ENCODE results near the gene NCAPG2.

The NCAPG2 gene

GRCh38 chr7:158658475-158658874 is 46.1 kb downstream of the NCAPG2 start:
- H3K4me3 ChIP-seq (ENCODE audit: low read depth, low read length) = no peak overlapping the region
- TF ChIP-seq, protein P1, sequence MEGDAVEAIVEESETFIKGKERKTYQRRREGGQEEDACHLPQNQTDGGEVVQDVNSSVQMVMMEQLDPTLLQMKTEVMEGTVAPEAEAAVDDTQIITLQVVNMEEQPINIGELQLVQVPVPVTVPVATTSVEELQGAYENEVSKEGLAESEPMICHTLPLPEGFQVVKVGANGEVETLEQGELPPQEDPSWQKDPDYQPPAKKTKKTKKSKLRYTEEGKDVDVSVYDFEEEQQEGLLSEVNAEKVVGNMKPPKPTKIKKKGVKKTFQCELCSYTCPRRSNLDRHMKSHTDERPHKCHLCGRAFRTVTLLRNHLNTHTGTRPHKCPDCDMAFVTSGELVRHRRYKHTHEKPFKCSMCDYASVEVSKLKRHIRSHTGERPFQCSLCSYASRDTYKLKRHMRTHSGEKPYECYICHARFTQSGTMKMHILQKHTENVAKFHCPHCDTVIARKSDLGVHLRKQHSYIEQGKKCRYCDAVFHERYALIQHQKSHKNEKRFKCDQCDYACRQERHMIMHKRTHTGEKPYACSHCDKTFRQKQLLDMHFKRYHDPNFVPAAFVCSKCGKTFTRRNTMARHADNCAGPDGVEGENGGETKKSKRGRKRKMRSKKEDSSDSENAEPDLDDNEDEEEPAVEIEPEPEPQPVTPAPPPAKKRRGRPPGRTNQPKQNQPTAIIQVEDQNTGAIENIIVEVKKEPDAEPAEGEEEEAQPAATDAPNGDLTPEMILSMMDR (IDR thresholded peaks at IDR 0.05; ENCODE audit: borderline replicate concordance, insufficient read depth, low read depth, low read length) = no peak

- TF ChIP-seq, protein P1 (IDR thresholded peaks at IDR 0.05; ENCODE audit: borderline replicate concordance, insufficient read depth, low read depth, low read length) = no peak
- H3K4me3 ChIP-seq (ENCODE audit: low read depth, low read length) = no peak overlapping the region
These were observed 47.3 kb downstream of the NCAPG2 start for GRCh38 chr7:158657189-158657746.

DNA sequence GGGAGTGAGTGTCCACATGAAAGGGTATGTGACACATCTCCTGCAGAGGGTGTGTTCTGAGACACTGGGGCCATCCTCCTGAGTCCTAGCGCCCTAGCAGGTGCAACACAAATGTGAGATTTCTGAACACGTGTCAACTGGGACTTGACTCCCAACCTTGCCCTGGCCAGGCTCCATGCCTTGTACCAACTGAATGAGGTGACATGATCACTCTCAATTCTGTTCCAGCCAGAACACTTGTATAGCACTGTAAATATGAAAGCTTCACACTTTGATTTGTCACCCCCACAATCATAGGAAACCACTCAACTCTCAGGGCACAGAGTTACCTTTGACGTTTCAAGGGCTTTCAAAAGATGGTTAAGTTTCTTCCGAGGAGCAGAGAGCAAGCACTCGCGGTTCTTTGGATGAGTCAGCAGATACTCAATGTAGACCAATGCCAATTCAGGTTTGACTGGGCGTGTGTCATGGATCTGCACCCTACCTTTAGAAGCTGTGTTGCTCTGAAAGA is 48.6 kb downstream of the NCAPG2 start:
- no peak overlapping the region for H3K4me3 ChIP-seq (ENCODE audit: low read depth, low read length)
- TF ChIP-seq, protein P1 (IDR thresholded peaks at IDR 0.05; ENCODE audit: borderline replicate concordance, insufficient read depth, low read depth, low read length) = no peak

DNA sequence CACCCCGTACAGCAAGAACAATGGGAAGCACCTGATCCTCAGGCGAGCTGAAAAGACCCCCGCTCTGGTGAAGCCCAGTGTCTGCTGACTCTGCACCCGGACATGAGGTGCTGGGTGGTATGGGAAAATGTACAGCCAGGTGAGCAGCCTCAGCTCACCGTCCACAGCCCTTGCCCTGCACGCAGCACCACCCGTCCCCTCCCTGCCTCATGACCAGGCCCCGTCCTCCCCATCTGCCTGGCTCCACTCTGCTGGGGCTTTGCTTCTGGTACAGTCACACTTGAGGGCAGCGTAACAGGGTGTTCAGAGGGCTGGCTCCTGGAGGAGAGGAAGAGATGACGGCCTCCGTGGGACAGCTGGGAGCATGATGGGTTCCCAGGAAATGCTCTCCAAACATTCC is 49.1 kb downstream of the NCAPG2 start:
- TF ChIP-seq, protein P1 (IDR thresholded peaks at IDR 0.05; ENCODE audit: borderline replicate concordance, insufficient read depth, low read depth, low read length) = 0 out of 2 replicates have a peak, but pooled peaks have one; percentile 3
- no peak overlapping the region for H3K4me3 ChIP-seq (ENCODE audit: low read depth, low read length)

GRCh38 chr7:158651968-158652565 is 52.5 kb downstream of the NCAPG2 start:
- no peak overlapping the region for H3K4me3 ChIP-seq (ENCODE audit: low read depth, low read length)
- TF ChIP-seq, protein P1 (IDR thresholded peaks at IDR 0.05; ENCODE audit: borderline replicate concordance, insufficient read depth, low read depth, low read length) = no peak

DNA sequence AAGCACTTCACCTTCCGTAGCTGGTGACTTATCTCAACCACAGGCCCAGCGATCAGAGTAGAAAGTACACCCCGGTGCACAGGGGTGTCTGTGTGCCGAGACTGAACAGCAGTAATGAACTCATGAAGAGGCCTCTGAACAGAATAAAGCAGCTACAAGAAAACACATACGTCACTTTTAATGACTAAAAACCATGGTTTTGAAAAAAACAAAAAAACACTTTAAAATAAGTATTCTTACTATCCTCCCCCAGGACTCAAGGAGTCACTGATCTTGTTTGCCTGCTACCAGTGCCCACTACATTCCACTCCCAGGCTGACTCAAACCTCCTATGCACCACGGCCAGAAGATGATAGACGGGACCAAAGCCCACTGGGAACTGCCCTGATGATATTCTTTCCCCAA is 53.8 kb downstream of the NCAPG2 start:
- TF ChIP-seq, protein P1 (IDR thresholded peaks at IDR 0.05; ENCODE audit: borderline replicate concordance, insufficient read depth, low read depth, low read length) = no peak

GRCh38 chr7:158649279-158649678 is 55.3 kb downstream of the NCAPG2 start:
- no peak overlapping the region for H3K4me3 ChIP-seq (ENCODE audit: low read depth, low read length)
- TF ChIP-seq, protein P1 (IDR thresholded peaks at IDR 0.05; ENCODE audit: borderline replicate concordance, insufficient read depth, low read depth, low read length) = no peak

More for the DNA sequence above, 53.8 kb downstream of the NCAPG2 start:
- H3K4me3 ChIP-seq (ENCODE audit: low read depth, low read length) = no peak overlapping the region

All from GM12875 (cell line).